Measurements from ENCODE around the gene ST6GAL2.

Gene ST6GAL2

GRCh38 chr2:106843001-106843909 lies 42.7 kb downstream of the ST6GAL2 start:
- H3K27me3 ChIP-seq (ENCODE audit: insufficient read depth, low read length), result no peaks in the 10 kb centered on the region
- peaks cover 11% of the 10 kb centered on the region for H3K4me1 ChIP-seq (ENCODE audit: insufficient read depth, low read length)
- H3K4me3 ChIP-seq (ENCODE audit: low read length), result no peak overlapping the region
- H3K9me3 ChIP-seq (ENCODE audit: insufficient read depth, low read depth, low read length), result no peaks in the 10 kb centered on the region
- H3K9ac ChIP-seq (ENCODE audit: low read depth, low read length), result no peak overlapping the region
- no peaks in the 10 kb centered on the region for H3K36me3 ChIP-seq (ENCODE audit: insufficient read depth, low read length)
- H3K27ac ChIP-seq (ENCODE audit: low read depth, low read length), result no peak overlapping the region
- WGBS, result 96% methylated on average over 63 of the region's 63 CpGs

- no peak overlapping the region for H3K9ac ChIP-seq (ENCODE audit: low read depth, low read length)
- WGBS, result 96% methylated on average over 7 of the region's 7 CpGs
- H3K4me1 ChIP-seq (ENCODE audit: insufficient read depth, low read length), result peaks cover 4% of the 10 kb centered on the region
- no peak overlapping the region for H3K4me3 ChIP-seq (ENCODE audit: low read length)
- H3K36me3 ChIP-seq (ENCODE audit: insufficient read depth, low read length), result no peaks in the 10 kb centered on the region
- H3K27ac ChIP-seq (ENCODE audit: low read depth, low read length), result no peak overlapping the region
- no peaks in the 10 kb centered on the region for H3K9me3 ChIP-seq (ENCODE audit: insufficient read depth, low read depth, low read length)
- no peaks in the 10 kb centered on the region for H3K27me3 ChIP-seq (ENCODE audit: insufficient read depth, low read length)
These were observed 43.9 kb downstream of the ST6GAL2 start for GRCh38 chr2:106841886-106842645.

DNA sequence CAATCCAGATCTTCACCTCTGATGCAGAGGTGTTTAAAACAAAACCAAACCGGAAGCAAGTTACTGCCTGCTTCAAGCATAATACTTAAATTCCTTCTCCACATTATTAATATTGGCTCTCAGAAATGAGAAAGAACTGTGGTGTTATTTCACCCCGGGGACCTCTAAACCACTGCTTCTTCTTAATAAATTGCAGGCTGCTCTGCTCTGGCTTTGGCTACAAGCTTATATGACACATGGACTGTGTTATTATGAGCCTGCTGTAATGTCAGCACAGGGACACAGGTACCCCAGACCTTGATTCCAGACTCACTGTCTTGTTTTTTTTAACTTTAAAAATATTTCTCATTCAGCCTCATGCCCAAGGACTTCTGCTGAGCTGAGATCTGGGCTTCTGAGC lies 45.1 kb downstream of the ST6GAL2 start:
- WGBS, result 91% methylated on average over 2 of the region's 2 CpGs
- Histone ChIP-seq H3K27ac (ENCODE audit: low read depth, low read length) (no peak overlapping the region), H3K36me3 (ENCODE audit: insufficient read depth, low read length) (no peaks in the 10 kb centered on the region), H3K9ac (ENCODE audit: low read depth, low read length) (no peak overlapping the region), H3K9me3 (ENCODE audit: insufficient read depth, low read depth, low read length) (no peaks in the 10 kb centered on the region), H3K4me1 (ENCODE audit: insufficient read depth, low read length) (peaks cover 4% of the 10 kb centered on the region), H3K27me3 (ENCODE audit: insufficient read depth, low read length) (no peaks in the 10 kb centered on the region), H3K4me3 (ENCODE audit: low read length) (no peak overlapping the region)

- Histone ChIP-seq H3K27me3 (ENCODE audit: insufficient read depth, low read length) (no peaks in the 10 kb centered on the region), H3K4me1 (ENCODE audit: insufficient read depth, low read length) (peaks cover 4% of the 10 kb centered on the region), H3K9me3 (ENCODE audit: insufficient read depth, low read depth, low read length) (no peaks in the 10 kb centered on the region), H3K9ac (ENCODE audit: low read depth, low read length) (no peak overlapping the region), H3K27ac (ENCODE audit: low read depth, low read length) (no peak overlapping the region), H3K36me3 (ENCODE audit: insufficient read depth, low read length) (no peaks in the 10 kb centered on the region), H3K4me3 (ENCODE audit: low read length) (no peak overlapping the region)
- WGBS, result 66% methylated on average over 7 of the region's 7 CpGs
These were observed 45.9 kb downstream of the ST6GAL2 start for GRCh38 chr2:106839849-106840595.

- Histone ChIP-seq H3K27ac (ENCODE audit: low read depth, low read length) (no peak overlapping the region), H3K9me3 (ENCODE audit: insufficient read depth, low read depth, low read length) (no peaks in the 10 kb centered on the region), H3K4me1 (ENCODE audit: insufficient read depth, low read length) (no peaks in the 10 kb centered on the region), H3K27me3 (ENCODE audit: insufficient read depth, low read length) (no peaks in the 10 kb centered on the region), H3K4me3 (ENCODE audit: low read length) (no peak overlapping the region), H3K9ac (ENCODE audit: low read depth, low read length) (no peak overlapping the region), H3K36me3 (ENCODE audit: insufficient read depth, low read length) (no peaks in the 10 kb centered on the region)
- 96% methylated on average over 3 of the region's 3 CpGs for WGBS
These were observed 52.7 kb downstream of the ST6GAL2 start for GRCh38 chr2:106833256-106833655.

- Histone ChIP-seq H3K4me3 (ENCODE audit: low read length) (no peak overlapping the region), H3K9me3 (ENCODE audit: insufficient read depth, low read depth, low read length) (no peaks in the 10 kb centered on the region), H3K9ac (ENCODE audit: low read depth, low read length) (no peak overlapping the region), H3K36me3 (ENCODE audit: insufficient read depth, low read length) (no peaks in the 10 kb centered on the region), H3K27me3 (ENCODE audit: insufficient read depth, low read length) (no peaks in the 10 kb centered on the region), H3K4me1 (ENCODE audit: insufficient read depth, low read length) (no peaks in the 10 kb centered on the region), H3K27ac (ENCODE audit: low read depth, low read length) (no peak overlapping the region)
- WGBS, result 79% methylated on average over 6 of the region's 6 CpGs
These were observed 54.0 kb downstream of the ST6GAL2 start for GRCh38 chr2:106831816-106832569.

DNA sequence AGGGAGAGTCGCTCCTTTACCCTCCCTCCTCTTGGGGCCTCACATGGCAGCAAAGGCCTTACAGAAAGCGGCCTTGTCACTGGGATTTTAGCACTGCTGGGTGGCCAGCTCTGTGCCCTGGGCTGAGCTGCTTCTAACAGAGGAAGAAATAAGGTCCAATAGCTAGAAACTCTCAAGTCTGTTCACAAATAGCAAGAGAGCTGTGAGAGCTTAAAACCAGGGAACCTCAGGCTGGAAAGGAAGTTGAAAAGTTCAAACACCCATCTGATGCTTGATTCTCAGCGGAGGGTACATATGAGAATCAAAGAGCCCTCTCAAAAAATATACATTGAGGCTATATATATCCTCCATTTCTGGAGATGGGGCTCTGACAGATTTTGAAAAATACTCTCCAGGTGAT lies 54.7 kb downstream of the ST6GAL2 start:
- Histone ChIP-seq H3K4me1 (ENCODE audit: insufficient read depth, low read length) (no peaks in the 10 kb centered on the region), H3K9ac (ENCODE audit: low read depth, low read length) (no peak overlapping the region), H3K36me3 (ENCODE audit: insufficient read depth, low read length) (no peaks in the 10 kb centered on the region), H3K4me3 (ENCODE audit: low read length) (no peak overlapping the region), H3K27me3 (ENCODE audit: insufficient read depth, low read length) (no peaks in the 10 kb centered on the region), H3K9me3 (ENCODE audit: insufficient read depth, low read depth, low read length) (no peaks in the 10 kb centered on the region), H3K27ac (ENCODE audit: low read depth, low read length) (no peak overlapping the region)
- 89% methylated on average over 3 of the region's 3 CpGs for WGBS

- no peaks in the 10 kb centered on the region for H3K27me3 ChIP-seq (ENCODE audit: insufficient read depth, low read length)
- H3K4me1 ChIP-seq (ENCODE audit: insufficient read depth, low read length), result no peaks in the 10 kb centered on the region
- H3K36me3 ChIP-seq (ENCODE audit: insufficient read depth, low read length), result 0 out of 2 replicates have a peak, but pooled peaks cover 3% of the 10 kb centered on the region
- H3K4me3 ChIP-seq (ENCODE audit: low read length), result no peak overlapping the region
- H3K27ac ChIP-seq (ENCODE audit: low read depth, low read length), result no peak overlapping the region
- no peak overlapping the region for H3K9ac ChIP-seq (ENCODE audit: low read depth, low read length)
- WGBS, result 96% methylated on average over 7 of the region's 7 CpGs
- peaks cover under 1% of the 10 kb centered on the region; the same call in 1 of the 2 replicates for H3K9me3 ChIP-seq (ENCODE audit: insufficient read depth, low read depth, low read length)
These were observed 55.8 kb downstream of the ST6GAL2 start for GRCh38 chr2:106830191-106830590.

- Histone ChIP-seq H3K27ac (ENCODE audit: low read depth, low read length) (no peak overlapping the region), H3K9me3 (ENCODE audit: insufficient read depth, low read depth, low read length) (peaks cover 3% of the 10 kb centered on the region; the same call in 1 of the 2 replicates), H3K36me3 (ENCODE audit: insufficient read depth, low read length) (0 out of 2 replicates have a peak, but pooled peaks cover 5% of the 10 kb centered on the region)
These were observed 57.8 kb downstream of the ST6GAL2 start for GRCh38 chr2:106828119-106828518.

DNA sequence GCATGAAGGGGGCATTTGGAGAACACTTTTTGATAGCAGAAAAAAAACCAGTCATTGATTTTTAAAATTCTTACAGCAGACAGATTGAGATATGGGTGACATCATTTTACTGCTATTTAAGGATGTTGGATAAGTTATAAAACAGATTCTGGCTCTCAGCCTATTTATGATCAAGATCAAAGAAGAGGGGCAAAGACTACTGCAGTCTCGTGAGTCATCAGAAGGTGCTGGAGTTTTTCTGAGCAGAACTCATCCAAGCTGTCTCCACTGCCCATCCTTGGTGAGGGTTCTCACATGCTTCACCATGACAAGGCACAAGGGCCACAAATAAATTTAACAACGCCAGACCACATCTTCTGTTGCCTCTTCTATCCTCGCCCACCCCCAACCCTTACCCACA lies 58.8 kb downstream of the ST6GAL2 start:
- Histone ChIP-seq H3K9ac (ENCODE audit: low read depth, low read length) (no peak overlapping the region), H3K27me3 (ENCODE audit: insufficient read depth, low read length) (no peaks in the 10 kb centered on the region), H3K27ac (ENCODE audit: low read depth, low read length) (no peak overlapping the region), H3K36me3 (ENCODE audit: insufficient read depth, low read length) (0 out of 2 replicates have a peak, but pooled peaks cover 5% of the 10 kb centered on the region), H3K9me3 (ENCODE audit: insufficient read depth, low read depth, low read length) (peaks cover 3% of the 10 kb centered on the region; the same call in 1 of the 2 replicates), H3K4me3 (ENCODE audit: low read length) (no peak overlapping the region), H3K4me1 (ENCODE audit: insufficient read depth, low read length) (no peaks in the 10 kb centered on the region)
- 95% methylated on average over 3 of the region's 3 CpGs for WGBS

More at GRCh38 chr2:106828119-106828518, 57.8 kb downstream of the ST6GAL2 start:
- Histone ChIP-seq H3K4me3 (ENCODE audit: low read length) (no peak overlapping the region), H3K9ac (ENCODE audit: low read depth, low read length) (no peak overlapping the region), H3K27me3 (ENCODE audit: insufficient read depth, low read length) (no peaks in the 10 kb centered on the region), H3K4me1 (ENCODE audit: insufficient read depth, low read length) (no peaks in the 10 kb centered on the region)
